H1 (cell line): ENCODE measurements around the gene ISOC2. TPM values are rescaled to one million over a fixed set of nuclear protein-coding genes. Genes with fewer than 3 reads are reported as not detected.

Source experiments
- CTCF ChIA-PET: fragments of 300-600 bp; sonication (Branson Sonifier 250); formaldehyde crosslinking; loops from one replicate; lab custom pipeline; 2021; ENCODE audit not compliant: partially characterized antibody; lab: Charles Lee
- POLR2A ChIA-PET: fragments of 300-600 bp; sonication (Branson Sonifier 250); formaldehyde crosslinking; loops from one replicate; lab custom pipeline; 2021; ENCODE audit warnings: inconsistent platforms; ENCODE audit not compliant: partially characterized antibody; lab: Charles Lee
- DNase-seq, 2 experiments: peaks; one replicate each; pipeline versions ENCODE4 v3.0.0 to v3.0.0-alpha.2; 2010 to 2022; ENCODE audit warnings: low spot score in 2 of 2, low read depth in 1 of 2, mixed read lengths in 1 of 2
- FAIRE-seq: peaks from 2 replicates; lab custom pipeline; 2011; peaks lifted over from hg19 to GRCh38; lab: Jason Lieb, UNC
- H2AFZ ChIP-seq: 2 replicates; pipeline ENCODE4 v1.8.1; 2012; ENCODE audit warnings: low read length, inconsistent platforms
- H2AK5ac ChIP-seq: 2 replicates; pipeline ENCODE4 v1.6.1; 2013; ENCODE audit warnings: low read depth, low read length
- H2BK120ac ChIP-seq: replicated peaks from 2 replicates; pipeline ENCODE3; 2013; ENCODE audit warnings: low read depth, low read length, inconsistent platforms
- H2BK12ac ChIP-seq: 2 replicates; pipeline ENCODE4 v1.6.1; 2013; ENCODE audit warnings: low read depth, low read length
- H2BK15ac ChIP-seq: 2 replicates; pipeline ENCODE4 v1.6.1; 2013; ENCODE audit warnings: low read length
- H2BK20ac ChIP-seq: 2 replicates; pipeline ENCODE4 v1.6.1; 2013; ENCODE audit warnings: low read length
- H2BK5ac ChIP-seq: 2 replicates; pipeline ENCODE4 v1.6.1; 2013; ENCODE audit warnings: low read depth, low read length
- H3K14ac ChIP-seq: 2 replicates; pipeline ENCODE4 v1.6.1; 2013; ENCODE audit warnings: inconsistent platforms; ENCODE audit not compliant: insufficient read length
- H3K18ac ChIP-seq: 2 replicates; pipeline ENCODE4 v1.6.1; 2013; ENCODE audit warnings: low read length; ENCODE audit errors: extremely low read depth
- H3K23ac ChIP-seq: 2 replicates; pipeline ENCODE4 v1.6.1; 2013; ENCODE audit warnings: inconsistent platforms; ENCODE audit not compliant: insufficient read length
- H3K23me2 ChIP-seq: 2 replicates; pipeline ENCODE4 v1.6.1; 2013; ENCODE audit warnings: low read depth, low read length
- H3K27ac ChIP-seq: 2 replicates; pipeline ENCODE4 v1.6.1; 2011; ENCODE audit warnings: low read depth, low read length, inconsistent platforms
- H3K27me3 ChIP-seq, 4 experiments: replicated peaks in 1 of 4; 1 replicate in 1 of 4; 2 replicates in 3 of 4; pipeline versions ENCODE4 v1.6.1 to v1.8.1; 2011 to 2013; ENCODE audit warnings: low read length in 3 of 4, mild to moderate bottlenecking in 3 of 4, inconsistent platforms in 2 of 4, mixed read lengths in 2 of 4, moderate library complexity in 1 of 4; ENCODE audit not compliant: control insufficient read depth in 3 of 4, insufficient read depth in 3 of 4; ENCODE audit errors: extremely low read depth in 1 of 4
- H3K36me3 ChIP-seq, 4 experiments: 2 replicates each; pipeline versions ENCODE4 v1.6.1 to v1.8.1; 2011 to 2013; ENCODE audit warnings: mild to moderate bottlenecking in 4 of 4, low read length in 3 of 4, moderate library complexity in 2 of 4, control low read depth in 1 of 4, inconsistent platforms in 1 of 4; ENCODE audit not compliant: insufficient read depth in 4 of 4, control insufficient read depth in 2 of 4
- H3K4ac ChIP-seq: replicated peaks from 2 replicates; pipeline ENCODE3; 2013; ENCODE audit warnings: low read length, low read depth, mixed read lengths, inconsistent platforms; ENCODE audit not compliant: insufficient read length
- H3K4me1 ChIP-seq, 4 experiments: replicated peaks in 1 of 4; 1 replicate in 1 of 4; 2 replicates in 3 of 4; pipeline versions ENCODE4 v1.6.1 to v1.8.1; 2011 to 2013; ENCODE audit warnings: low read length in 3 of 4, inconsistent platforms in 2 of 4, mixed read lengths in 1 of 4; ENCODE audit not compliant: insufficient read depth in 4 of 4, control insufficient read depth in 3 of 4
- H3K4me2 ChIP-seq, 2 experiments: 2 replicates each; pipeline versions ENCODE4 v1.6.1 to v1.8.1; 2011 to 2013; ENCODE audit warnings: low read depth in 2 of 2, low read length in 2 of 2, control low read depth in 1 of 2, inconsistent platforms in 1 of 2, mild to moderate bottlenecking in 1 of 2; ENCODE audit not compliant: insufficient read depth in 1 of 2
- H3K4me3 ChIP-seq, 4 experiments: fragments of 200-600, 300-600 bp in 1 of 4; sonication (generic), shearing (Covaris generic), sonication (Bioruptor Twin) in 1 of 4; 2 replicates each; pipeline versions ENCODE4 v1.5.1 to v1.8.1; 2011 to 2016; ENCODE audit warnings: low read length in 4 of 4, low read depth in 3 of 4, control low read depth in 2 of 4, inconsistent platforms in 2 of 4, mild to moderate bottlenecking in 2 of 4, mixed read lengths in 1 of 4, moderate library complexity in 1 of 4; ENCODE audit not compliant: insufficient read depth in 2 of 4; ENCODE audit errors: extremely low read depth in 1 of 4
- H3K56ac ChIP-seq: replicated peaks from 2 replicates; pipeline ENCODE3; 2013; ENCODE audit warnings: low read depth, mild to moderate bottlenecking, mixed read lengths, low read length, inconsistent platforms; ENCODE audit not compliant: insufficient read length
- H3K79me1 ChIP-seq: 2 replicates; pipeline ENCODE4 v1.6.1; 2013; ENCODE audit warnings: low read depth, low read length, control low read depth
- H3K79me2 ChIP-seq, 2 experiments: 2 replicates each; pipeline versions ENCODE4 v1.6.1 to v1.8.1; 2012 to 2013; ENCODE audit warnings: low read length in 2 of 2, mild to moderate bottlenecking in 2 of 2, inconsistent platforms in 1 of 2; ENCODE audit not compliant: insufficient read depth in 2 of 2, control insufficient read depth in 1 of 2
- H3K9ac ChIP-seq, 4 experiments: replicated peaks in 1 of 4; 1 replicate in 1 of 4; 2 replicates in 3 of 4; pipeline versions ENCODE4 v1.6.1 to v1.8.1; 2011 to 2013; ENCODE audit warnings: low read depth in 3 of 4, low read length in 3 of 4, control low read depth in 2 of 4, mild to moderate bottlenecking in 2 of 4, moderate library complexity in 2 of 4, inconsistent platforms in 1 of 4; ENCODE audit errors: extremely low read depth in 1 of 4
- H3K9me3 ChIP-seq, 2 experiments: 2 replicates each; pipeline versions ENCODE4 v1.6.1 to v1.8.1; 2012 to 2013; ENCODE audit warnings: mild to moderate bottlenecking in 2 of 2, moderate library complexity in 2 of 2, control low read depth in 1 of 2, inconsistent platforms in 1 of 2, low read depth in 1 of 2, low read length in 1 of 2, mixed read lengths in 1 of 2; ENCODE audit not compliant: insufficient read depth in 2 of 2
- H4K20me1 ChIP-seq, 2 experiments: replicated peaks in 1 of 2; 2 replicates each; pipeline versions ENCODE3 to v1.8.1; 2011 to 2013; ENCODE audit warnings: inconsistent platforms in 2 of 2, low read length in 2 of 2, mild to moderate bottlenecking in 1 of 2; ENCODE audit not compliant: insufficient read depth in 2 of 2, control insufficient read depth in 1 of 2
- H4K5ac ChIP-seq: 2 replicates; pipeline ENCODE4 v1.6.1; 2013; ENCODE audit warnings: low read length, low read depth, mixed read lengths, inconsistent platforms; ENCODE audit not compliant: insufficient read length
- H4K8ac ChIP-seq: 2 replicates; pipeline ENCODE4 v1.8.0; 2013; ENCODE audit warnings: mild to moderate bottlenecking, moderate library complexity, low read length, inconsistent platforms; ENCODE audit not compliant: insufficient read depth; ENCODE audit errors: extremely low read depth
- H4K91ac ChIP-seq: replicated peaks from 2 replicates; pipeline ENCODE3; 2013; ENCODE audit warnings: low read length, mixed read lengths, inconsistent platforms; ENCODE audit not compliant: insufficient read length
- ASH2L ChIP-seq: fragments of 200-600, 300-600 bp; sonication (generic); IDR thresholded peaks from one replicate; pipeline ENCODE4 v1.7.1; 2017; ENCODE audit warnings: low read length
- ATF3 ChIP-seq: IDR thresholded peaks from 2 replicates; pipeline ENCODE4 v1.6.1; 2011; ENCODE audit warnings: low read depth, mild to moderate bottlenecking, low read length; ENCODE audit not compliant: insufficient read depth
- BCL11A ChIP-seq, 2 experiments: IDR thresholded peaks; one replicate each; pipeline ENCODE4 v1.6.1; 2011; ENCODE audit warnings: low read depth in 2 of 2, low read length in 2 of 2, mild to moderate bottlenecking in 2 of 2
- GABPA ChIP-seq: IDR thresholded peaks from 2 replicates; pipeline ENCODE4 v1.6.1; 2011; ENCODE audit warnings: mild to moderate bottlenecking, low read length, moderate library complexity, borderline replicate concordance; ENCODE audit not compliant: insufficient read depth
- MAFK ChIP-seq: IDR thresholded peaks from 2 replicates; pipeline ENCODE4 v1.6.1; 2012; ENCODE audit warnings: low read depth, mild to moderate bottlenecking, improper control_type of control experiment, low read length
- NANOG ChIP-seq: IDR thresholded peaks from 2 replicates; pipeline ENCODE4 v1.6.1; 2011; ENCODE audit warnings: low read length, low read depth, mild to moderate bottlenecking, inconsistent platforms; ENCODE audit not compliant: insufficient read depth, poor library complexity, severe bottlenecking
- RAD21 ChIP-seq, 2 experiments: IDR thresholded peaks in 1 of 2; conservative IDR thresholded peaks in 1 of 2; 2 replicates each; pipeline ENCODE4 v1.6.1; 2011; ENCODE audit warnings: low read depth in 2 of 2, low read length in 2 of 2, improper control_type of control experiment in 1 of 2, inconsistent platforms in 1 of 2, mild to moderate bottlenecking in 1 of 2, moderate library complexity in 1 of 2
- RBBP5 ChIP-seq: IDR thresholded peaks from 2 replicates; pipeline ENCODE4 v1.7.1; 2012; ENCODE audit warnings: low read depth, mild to moderate bottlenecking, inconsistent platforms, low read length, moderate library complexity, borderline replicate concordance
- SIRT6 ChIP-seq: IDR thresholded peaks from one replicate; pipeline ENCODE4 v1.7.1; 2012; ENCODE audit warnings: low read length, inconsistent platforms
- WGBS, 2 experiments: shearing (Covaris generic) in 1 of 2; methylation state at CpG; one replicate each; pipeline versions ENCODE4 v1.1.6 to v1.1.7; 2013 to 2015; ENCODE audit warnings: low lambda C conversion rate in 2 of 2, mixed read lengths in 2 of 2, inconsistent platforms in 1 of 2, low coverage in 1 of 2, missing lambda C conversion rate in 1 of 2; ENCODE audit not compliant: insufficient replicate concordance in 2 of 2, insufficient coverage in 1 of 2, insufficient read length in 1 of 2; ENCODE audit errors: extremely low coverage in 1 of 2, missing lambda C conversion rate in 1 of 2; 5-methylcytosine and 5-hydroxymethylcytosine counted together
- polyA plus RNA-seq, 7 experiments: library from polyadenylated mRNA; depleted of rRNA in 3 of 7; stranded (reverse) in 5 of 7; unstranded in 2 of 7; fragments of >200 nt in 5 of 7; fragments of 200-250 nt in 2 of 7; gene quantifications; 1 replicate in 5 of 7; 2 replicates in 1 of 7; 4 replicates in 1 of 7; pipeline versions ENCODE4 v1.2.1 to v1.2.3, GENCODE V29; 2011 to 2013; ENCODE audit warnings: missing spikeins in 2 of 7, mixed read lengths in 2 of 7
- total RNA-seq: library from RNA; stranded (reverse); fragmentation: NEBNext Ultra II Directional; extraction: Animal tissue kit (Norgen Biotek cat#: 25700); gene quantifications from 2 replicates; pipeline ENCODE4 v1.2.1, GENCODE V29; 2021

ISOC2 gene
- total and polyA plus RNA-seq, 2 of the 8 experiments (the other 6 are each of a cell fraction or from before 2014, with no cell fraction given) = 96.9 to 152 TPM

- no peaks in the 10 kb centered on the region for H3K9me3 ChIP-seq
- 0 out of 2 replicates have a peak overlapping the region, but pooled peaks have one; percentile 61 for H2BK15ac ChIP-seq
- no peak overlapping the region for H3K56ac ChIP-seq
- no peak overlapping the region for H3K14ac ChIP-seq
- H3K4me1 ChIP-seq = peaks cover 0 to 50% (median 33%) of the 10 kb centered on the region in 4 experiments; a peak in 6 of 7 replicates
- H4K8ac ChIP-seq = peak overlapping the region; percentile 87
- H3K23me2 ChIP-seq = peaks cover 11% of the 10 kb centered on the region
- H3K23ac ChIP-seq = no peak overlapping the region
- H4K5ac ChIP-seq = no peak overlapping the region
- H3K9ac ChIP-seq = no peak overlapping the region
- WGBS, 2 experiments = 87% methylated on average over 41 of the region's 53 CpGs; no CpG with 5 or more reads in 1 of the 2 experiments
- H4K20me1 ChIP-seq = peaks cover 0 to 6% of the 10 kb centered on the region in 2 experiments
- H3K4me2 ChIP-seq = peak overlapping the region in 1 of 2 experiments; percentile 68; a peak in 2 of 4 replicates
- FAIRE-seq = no peak
- peaks cover 4% of the 10 kb centered on the region; the same call in 1 of the 2 replicates for H3K79me1 ChIP-seq
- H3K27ac ChIP-seq = peak overlapping the region; percentile 40
- CTCF ChIA-PET = interaction anchor here (0.6 to 3.9 kb wide), 14 partner anchors 12 to 1136 kb away, joined by 3 to 28 read pairs (median 4); no protein-coding TSS in a partner anchor
- no peaks in the 10 kb centered on the region for H3K27me3 ChIP-seq
- H3K4me3 ChIP-seq = peak overlapping the region in 1 of 4 experiments; percentile 88; a peak in 5 of 8 replicates
- no peak overlapping the region for H2BK120ac ChIP-seq
- peaks cover 0 to 5% of the 10 kb centered on the region in 2 experiments; a peak in 1 of 4 replicates for H3K79me2 ChIP-seq
- H4K91ac ChIP-seq = no peak overlapping the region
- peak overlapping the region; percentile 39; the same call in 1 of the 2 replicates for H2BK12ac ChIP-seq
- H3K4ac ChIP-seq = no peak overlapping the region
- H2BK20ac ChIP-seq = no peak overlapping the region
- no peak overlapping the region for H2BK5ac ChIP-seq
- POLR2A ChIA-PET = interaction anchor here (0.6 to 7.5 kb wide), 16 partner anchors 7 to 149 kb away, joined by 3 to 57 read pairs (median 6); partner anchors contain the start of genes UBE2S, ZNF628 and ZNF865
- no peak overlapping the region for H3K18ac ChIP-seq
- H3K36me3 ChIP-seq = peaks cover 0 to 10% (median 0%) of the 10 kb centered on the region in 4 experiments; a peak in 2 of 8 replicates
- no peak for DNase-seq
- no peak overlapping the region for H2AFZ ChIP-seq
- H2AK5ac ChIP-seq = no peak overlapping the region
- TF ChIP-seq RAD21 (IDR thresholded peaks at IDR 0.05 in 1 of 2, conservative IDR thresholded peaks at IDR 0.05 in 1 of 2; ENCODE audit: low read depth in 2 of 2, low read length in 2 of 2) (no peak), GABPA (no peak), SIRT6 (no peak), NANOG (no peak), ATF3 (no peak), BCL11A (IDR thresholded peaks at IDR 0.05; ENCODE audit: low read depth in 2 of 2, low read length in 2 of 2) (no peak), ASH2L (no peak), MAFK (no peak), RBBP5 (no peak)
Measured at GRCh38 chr19:55486043-55486970, 24.9 kb upstream of the ISOC2 start.
